SKM-1 (cell line): Measurements from ENCODE around the gene CEP72.

Experiments used
- DNase-seq: peaks from one replicate; lab custom pipeline; 2025; ENCODE audit not compliant: unreplicated experiment; lab: John Stamatoyannopoulos, UW

CEP72 gene

GRCh38 chr5:635306-636055 is 23.3 kb downstream of the CEP72 start:
- no peak for DNase-seq

- DNase-seq = no peak
Measured at GRCh38 chr5:636951-637350, 24.8 kb downstream of the CEP72 start.

GRCh38 chr5:637581-638450 is 25.7 kb downstream of the CEP72 start:
- no peak for DNase-seq

- DNase-seq = no peak
Measured at GRCh38 chr5:638501-639252, 26.5 kb downstream of the CEP72 start.

GRCh38 chr5:639253-639530 is 27.1 kb downstream of the CEP72 start:
- DNase-seq = no peak

- no peak for DNase-seq
Measured at GRCh38 chr5:639584-640213, 27.6 kb downstream of the CEP72 start.

- DNase-seq = no peak
Measured at GRCh38 chr5:640461-641330, 28.6 kb downstream of the CEP72 start.

- DNase-seq = no peak
Measured at GRCh38 chr5:641331-641765, 29.2 kb downstream of the CEP72 start.

- no peak for DNase-seq
Measured at GRCh38 chr5:642481-642880, 30.3 kb downstream of the CEP72 start.

GRCh38 chr5:643351-643801 is 31.2 kb downstream of the CEP72 start:
- no peak for DNase-seq

GRCh38 chr5:643811-644271 is 31.7 kb downstream of the CEP72 start:
- no peak for DNase-seq

GRCh38 chr5:644509-644908 is 32.4 kb downstream of the CEP72 start:
- DNase-seq = no peak

- no peak for DNase-seq
Measured at GRCh38 chr5:644971-645370, 32.8 kb downstream of the CEP72 start.

- no peak for DNase-seq
Measured at GRCh38 chr5:645421-645820, 33.3 kb downstream of the CEP72 start.

GRCh38 chr5:646396-647201 is 34.5 kb downstream of the CEP72 start:
- DNase-seq = no peak

GRCh38 chr5:647311-647710 is 35.2 kb downstream of the CEP72 start:
- DNase-seq = no peak

GRCh38 chr5:647727-648126 is 35.6 kb downstream of the CEP72 start:
- DNase-seq = no peak

- no peak for DNase-seq
Measured at GRCh38 chr5:651296-652022, 39.3 kb downstream of the CEP72 start.
